ENCODE results near the gene PALLD. TPM values are rescaled to one million over a fixed set of nuclear protein-coding genes. Genes with fewer than 3 reads are reported as not detected.

Gene PALLD
- total RNA-seq, 2 donors from 2014 or later, result 72.1 to 195 TPM

GRCh38 chr4:168795346-168795745 is 298.5 kb downstream of the PALLD start:
- DNase-seq, result no peak
- H3K9me3 ChIP-seq, result no peaks in the 10 kb centered on the region
- H3K4me3 ChIP-seq, result no peak overlapping the region
- no peak overlapping the region for H3K9ac ChIP-seq (ENCODE audit: low read depth in 2 of 2, low read length in 2 of 2)
- intact Hi-C loops (cut with DNase I), result no loop called here
- no peak for TF ChIP-seq CTCF (IDR thresholded peaks at IDR 0.05)
- no peaks in the 10 kb centered on the region for H3K36me3 ChIP-seq
- H3K4me1 ChIP-seq, result no peaks in the 10 kb centered on the region
- H3K27ac ChIP-seq, result no peak overlapping the region
- no peaks in the 10 kb centered on the region for H3K27me3 ChIP-seq

- intact Hi-C loops (cut with DNase I), result no loop called here
- H3K27ac ChIP-seq, result no peak overlapping the region
- H3K27me3 ChIP-seq, result no peaks in the 10 kb centered on the region
- H3K9ac ChIP-seq (ENCODE audit: low read depth in 2 of 2, low read length in 2 of 2), result no peak overlapping the region
- no peak for DNase-seq
- H3K36me3 ChIP-seq, result no peaks in the 10 kb centered on the region
- TF ChIP-seq CTCF (IDR thresholded peaks at IDR 0.05), result no peak
- no peaks in the 10 kb centered on the region for H3K9me3 ChIP-seq
- H3K4me3 ChIP-seq, result no peak overlapping the region
- no peaks in the 10 kb centered on the region for H3K4me1 ChIP-seq
These were observed 299.7 kb downstream of the PALLD start for GRCh38 chr4:168796362-168797106.

GRCh38 chr4:168797194-168797593 is 300.3 kb downstream of the PALLD start:
- no peak for DNase-seq
- Histone ChIP-seq H3K36me3 (no peaks in the 10 kb centered on the region), H3K4me1 (no peaks in the 10 kb centered on the region), H3K27ac (no peak overlapping the region), H3K9me3 (no peaks in the 10 kb centered on the region), H3K4me3 (no peak overlapping the region), H3K9ac (ENCODE audit: low read depth in 2 of 2, low read length in 2 of 2) (no peak overlapping the region), H3K27me3 (no peaks in the 10 kb centered on the region)
- intact Hi-C loops (cut with DNase I), result no loop called here
- TF ChIP-seq CTCF (IDR thresholded peaks at IDR 0.05), result no peak

- intact Hi-C loops (cut with DNase I), result no loop called here
- Histone ChIP-seq H3K36me3 (no peaks in the 10 kb centered on the region), H3K27me3 (no peaks in the 10 kb centered on the region), H3K4me1 (no peaks in the 10 kb centered on the region), H3K27ac (no peak overlapping the region), H3K4me3 (no peak overlapping the region), H3K9me3 (no peaks in the 10 kb centered on the region), H3K9ac (ENCODE audit: low read depth in 2 of 2, low read length in 2 of 2) (no peak overlapping the region)
- TF ChIP-seq CTCF (IDR thresholded peaks at IDR 0.05), result no peak
- no peak for DNase-seq
These were observed 301.0 kb downstream of the PALLD start for GRCh38 chr4:168797738-168798375.

GRCh38 chr4:168800926-168801325 is 304.1 kb downstream of the PALLD start:
- intact Hi-C loops (cut with DNase I), result no loop called here
- no peaks in the 10 kb centered on the region for H3K27me3 ChIP-seq

More at GRCh38 chr4:168800926-168801325, 304.1 kb downstream of the PALLD start:
- Histone ChIP-seq H3K36me3 (no peaks in the 10 kb centered on the region), H3K9ac (ENCODE audit: low read depth in 2 of 2, low read length in 2 of 2) (no peak overlapping the region), H3K9me3 (no peaks in the 10 kb centered on the region), H3K4me1 (no peaks in the 10 kb centered on the region), H3K27ac (no peak overlapping the region), H3K4me3 (no peak overlapping the region)
- no peak for TF ChIP-seq CTCF (IDR thresholded peaks at IDR 0.05)
- DNase-seq, result no peak

All from colonic mucosa (tissue), 4 donors.